Upper lobe of left lung (tissue), 6 donors: ENCODE results near the gene COL19A1. TPM values are rescaled to one million over a fixed set of nuclear protein-coding genes. Genes with fewer than 3 reads are reported as not detected.

Source experiments
- ATAC-seq, 2 donors: fragments of 200-7000 bp; cut with Tn5 transposase; one replicate each; pipeline ENCODE4 v1.9.1; 2022; ENCODE audit warnings: mild to moderate bottlenecking in 2 of 2, moderate library complexity in 2 of 2; ENCODE audit not compliant: low FRiP score in 2 of 2
- DNase-seq, 2 donors: peaks; one replicate each; pipeline ENCODE4 v3.0.0-alpha.2; 2019 to 2020
- H3K27ac ChIP-seq, 4 donors: fragments of 200-600 bp; sonication (generic); one replicate each; pipeline ENCODE4 v1.5.1; 2016 to 2019
- H3K27me3 ChIP-seq, 4 donors: fragments of 200-600 bp; sonication (generic); one replicate each; pipeline ENCODE4 v1.5.1; 2017 to 2019
- H3K36me3 ChIP-seq, 4 donors: fragments of 200-600 bp; sonication (generic); one replicate each; pipeline ENCODE4 v1.5.1; 2016 to 2019
- H3K4me1 ChIP-seq, 4 donors: fragments of 200-600 bp; sonication (generic); one replicate each; pipeline ENCODE4 v1.5.1; 2018 to 2019
- H3K4me3 ChIP-seq, 4 donors: fragments of 200-600 bp; sonication (generic); one replicate each; pipeline ENCODE4 v1.5.1; 2017 to 2019; ENCODE audit warnings: mild to moderate bottlenecking in 2 of 4, moderate library complexity in 1 of 4
- H3K9me3 ChIP-seq, 4 donors: fragments of 200-600 bp; sonication (generic); one replicate each; pipeline ENCODE4 v1.5.1; 2018 to 2019
- CTCF ChIP-seq, 6 experiments: fragments of 450-650 bp in 4 of 6; fragments of 200-600 bp in 2 of 6; sonication (generic) in 2 of 6; IDR thresholded peaks; one replicate each; pipeline ENCODE4 v1.5.1; 2016 to 2019; ENCODE audit warnings: antibody characterized with exemption in 6 of 6
- EP300 ChIP-seq, 4 donors: sonication (generic); formaldehyde crosslinking; IDR thresholded peaks; one replicate each; pipeline ENCODE4 v1.5.1; 2017; ENCODE audit warnings: antibody characterized with exemption in 4 of 4, control low read depth in 2 of 4
- POLR2A ChIP-seq, 4 donors: fragments of 450-650 bp; IDR thresholded peaks; one replicate each; pipeline ENCODE4 v1.5.1; 2016 to 2017; ENCODE audit warnings: antibody characterized with exemption in 4 of 4, mild to moderate bottlenecking in 2 of 4
- POLR2AphosphoS5 ChIP-seq, 2 donors: sonication (generic); formaldehyde crosslinking; IDR thresholded peaks; one replicate each; pipeline ENCODE4 v1.5.1; 2017; ENCODE audit warnings: antibody characterized with exemption in 2 of 2
- WGBS, 2 donors: methylation state at CpG; one replicate each; pipeline ENCODE4 v1.1.5; 2017 to 2018; 5-methylcytosine and 5-hydroxymethylcytosine counted together
- total RNA-seq, 6 donors: library from RNA; depleted of rRNA in 4 of 6; stranded (reverse); fragments of >200 nt in 4 of 6; gene quantifications; one replicate each; pipeline versions ENCODE4 v1.1.0 to v1.2.1, GENCODE V29; 2016 to 2021
- donor health status: DM: no; HTN: no; CAD: no; lungs with moderate emphysema.
- donor health status: DM: no; HTN: yes; CAD: no; lungs with severe emphysema.

Gene COL19A1
- total RNA-seq, 6 donors from 2014 or later, result 0.49 to 1.0 TPM; not detected in 4

- no peak for ATAC-seq
- TF ChIP-seq POLR2A (IDR thresholded peaks at IDR 0.05), result no peak
- TF ChIP-seq EP300 (IDR thresholded peaks at IDR 0.05), result no peak
- TF ChIP-seq CTCF (IDR thresholded peaks at IDR 0.05), result no peak
- TF ChIP-seq POLR2AphosphoS5 (IDR thresholded peaks at IDR 0.05), result no peak
- no peak overlapping the region for H3K4me3 ChIP-seq
- no peaks in the 10 kb centered on the region for H3K36me3 ChIP-seq
- 80 to 87% methylated on average over 2 of the region's 2 CpGs for WGBS, 2 donors
- H3K27me3 ChIP-seq, result no peaks in the 10 kb centered on the region
- no peaks in the 10 kb centered on the region for H3K4me1 ChIP-seq
- no peaks in the 10 kb centered on the region for H3K9me3 ChIP-seq
- H3K27ac ChIP-seq, result no peak overlapping the region
- no peak for DNase-seq
These were observed 386.2 kb downstream of the COL19A1 start for GRCh38 chr6:70252604-70253003.

- Histone ChIP-seq H3K4me1 (no peaks in the 10 kb centered on the region), H3K9me3 (no peaks in the 10 kb centered on the region), H3K4me3 (no peak overlapping the region), H3K36me3 (no peaks in the 10 kb centered on the region), H3K27me3 (no peaks in the 10 kb centered on the region), H3K27ac (no peak overlapping the region)
- 40 to 51% methylated on average over 3 of the region's 3 CpGs for WGBS, 2 donors
- no peak for TF ChIP-seq POLR2AphosphoS5 (IDR thresholded peaks at IDR 0.05)
- no peak for TF ChIP-seq EP300 (IDR thresholded peaks at IDR 0.05)
- TF ChIP-seq POLR2A (IDR thresholded peaks at IDR 0.05), result no peak
- no peak for TF ChIP-seq CTCF (IDR thresholded peaks at IDR 0.05)
- DNase-seq, result no peak
- ATAC-seq, result no peak
These were observed 387.6 kb downstream of the COL19A1 start for GRCh38 chr6:70253923-70254322.

GRCh38 chr6:70254784-70255183 lies 388.4 kb downstream of the COL19A1 start:
- H3K27me3 ChIP-seq, result no peaks in the 10 kb centered on the region
- no peaks in the 10 kb centered on the region for H3K36me3 ChIP-seq
- H3K4me3 ChIP-seq, result no peak overlapping the region
- no peak for DNase-seq
- no peaks in the 10 kb centered on the region for H3K4me1 ChIP-seq
- 65 to 81% methylated on average over 2 of the region's 2 CpGs for WGBS, 2 donors
- no peak overlapping the region for H3K27ac ChIP-seq
- no peak for ATAC-seq
- TF ChIP-seq EP300 (IDR thresholded peaks at IDR 0.05) (no peak), POLR2AphosphoS5 (IDR thresholded peaks at IDR 0.05) (no peak), POLR2A (IDR thresholded peaks at IDR 0.05) (no peak), CTCF (IDR thresholded peaks at IDR 0.05) (no peak)
- H3K9me3 ChIP-seq, result no peaks in the 10 kb centered on the region

- WGBS, 2 donors, result 80 to 89% methylated on average over 2 of the region's 2 CpGs
- no peaks in the 10 kb centered on the region for H3K27me3 ChIP-seq
These were observed 391.5 kb downstream of the COL19A1 start for GRCh38 chr6:70257768-70258273.

More at GRCh38 chr6:70257768-70258273, 391.5 kb downstream of the COL19A1 start:
- Histone ChIP-seq H3K4me1 (no peaks in the 10 kb centered on the region), H3K9me3 (no peaks in the 10 kb centered on the region), H3K27ac (no peak overlapping the region), H3K4me3 (no peak overlapping the region), H3K36me3 (no peaks in the 10 kb centered on the region)
- ATAC-seq, result no peak
- no peak for TF ChIP-seq POLR2AphosphoS5 (IDR thresholded peaks at IDR 0.05)
- TF ChIP-seq EP300 (IDR thresholded peaks at IDR 0.05), result no peak
- no peak for TF ChIP-seq POLR2A (IDR thresholded peaks at IDR 0.05)
- TF ChIP-seq CTCF (IDR thresholded peaks at IDR 0.05), result no peak
- DNase-seq, result no peak
